Panc1 (cell line): ENCODE results near the gene QPCT. TPM values are rescaled to one million over a fixed set of nuclear protein-coding genes. Genes with fewer than 3 reads are reported as not detected.

Source experiments
- ATAC-seq: fragments of 200-7000 bp; cut with Tn5 transposase; 2 replicates; pipeline ENCODE4 v1.9.1; 2020; ENCODE audit warnings: mild to moderate bottlenecking, moderate library complexity
- BruUV-seq: library from RNA; stranded (reverse); fragments of 400-500 nt; replicated peaks from 2 replicates; lab custom pipeline; 2021; lab: Mats Ljungman, UMichigan
- CTCF ChIA-PET: fragments of 300-600 bp; sonication (Branson Sonifier 250); formaldehyde crosslinking; loops from one replicate; lab custom pipeline; 2022; ENCODE audit warnings: antibody characterized with exemption; lab: Charles Lee
- POLR2A ChIA-PET: fragments of 300-600 bp; sonication (Branson Sonifier 250); formaldehyde crosslinking; loops from one replicate; lab custom pipeline; 2022; ENCODE audit warnings: antibody characterized with exemption; lab: Charles Lee
- DNase-seq: peaks from one replicate; pipeline ENCODE4 v3.0.0-alpha.2; 2010; ENCODE audit warnings: low read depth, low spot score
- H3K27ac ChIP-seq: 2 replicates; pipeline ENCODE4 v1.5.1; 2011; ENCODE audit warnings: mild to moderate bottlenecking, low read length, inconsistent platforms
- H3K27me3 ChIP-seq: fragments of 200-500 bp; sonication (Bioruptor generic); 2 replicates; pipeline ENCODE4 v1.6.0; 2014; ENCODE audit warnings: low read length, inconsistent platforms; ENCODE audit not compliant: control insufficient read depth, insufficient read depth
- H3K36me3 ChIP-seq: fragments of 200-500 bp; sonication (Bioruptor generic); 2 replicates; pipeline ENCODE4 v1.5.1; 2014; ENCODE audit warnings: inconsistent platforms, mild to moderate bottlenecking, low read length, moderate library complexity; ENCODE audit not compliant: control insufficient read depth, insufficient read depth
- H3K4me1 ChIP-seq: 2 replicates; pipeline ENCODE4 v1.5.1; 2011; ENCODE audit warnings: inconsistent platforms, mild to moderate bottlenecking, low read length, moderate library complexity; ENCODE audit not compliant: control insufficient read depth, insufficient read depth
- H3K4me3 ChIP-seq, 2 experiments: 2 replicates each; pipeline ENCODE4 v1.5.1; 2011 to 2012; ENCODE audit warnings: low read depth in 2 of 2, low read length in 2 of 2, mild to moderate bottlenecking in 2 of 2, inconsistent platforms in 1 of 2, moderate library complexity in 1 of 2
- H3K9me3 ChIP-seq: fragments of 200-500 bp; sonication (Bioruptor generic); 2 replicates; pipeline ENCODE4 v1.5.1; 2014; ENCODE audit warnings: low read depth, mild to moderate bottlenecking, inconsistent platforms, low read length, moderate library complexity; ENCODE audit not compliant: control insufficient read depth, insufficient read depth
- CTCF ChIP-seq: fragments of 450-650 bp; IDR thresholded peaks from 2 replicates; pipeline ENCODE4 v1.5.1; 2017; ENCODE audit warnings: mild to moderate bottlenecking
- POLR2AphosphoS5 ChIP-seq: IDR thresholded peaks from 2 replicates; pipeline ENCODE4 v1.6.1; 2012; ENCODE audit warnings: mild to moderate bottlenecking, low read depth, low read length, moderate library complexity
- REST ChIP-seq, 2 experiments: IDR thresholded peaks; 2 replicates each; pipeline ENCODE4 v1.6.1; 2011 to 2012; ENCODE audit warnings: low read depth in 2 of 2, control low read depth in 1 of 2, low read length in 1 of 2, mild to moderate bottlenecking in 1 of 2, moderate library complexity in 1 of 2; ENCODE audit not compliant: insufficient read depth in 1 of 2
- SIN3A ChIP-seq: IDR thresholded peaks from 2 replicates; pipeline ENCODE4 v1.6.1; 2012; ENCODE audit warnings: low read depth, mild to moderate bottlenecking, low read length, moderate library complexity, borderline replicate concordance; ENCODE audit not compliant: insufficient read depth
- TCF7L2 ChIP-seq: IDR thresholded peaks from 2 replicates; pipeline ENCODE4 v1.6.1; 2011; ENCODE audit warnings: mild to moderate bottlenecking, low read depth, low read length, inconsistent platforms
- in situ Hi-C: cut with HindIII; loops from 2 replicates; pipeline ENCODE4 v1.10.0; 2016; ENCODE audit warnings: low sequenced_read_pairs, low pct_unique_long_range_greater_than_20kb
- intact Hi-C: fragments of 100-400 bp; cut with micrococcal nuclease; formaldehyde crosslinking; loops from one replicate; pipeline ENCODE4 v1.10.0; 2022; ENCODE audit not compliant: unreplicated experiment
- total RNA-seq: library from RNA; stranded (reverse); gene quantifications from one replicate; pipeline ENCODE4 v1.2.1, GENCODE V29; 2021; ENCODE audit not compliant: unreplicated experiment

QPCT gene
- total RNA-seq, 1 experiment from 2014 or later, result 2.3 TPM

- CTCF ChIA-PET, result interaction anchor here (0.6 kb wide), 1 partner anchor 35 kb away, joined by 3 read pairs; no protein-coding TSS in a partner anchor
- intact Hi-C loops (no loop called here), in situ Hi-C loops (no loop called here)
- TF ChIP-seq REST (IDR thresholded peaks at IDR 0.05; ENCODE audit: insufficient read depth in 1 of 2, low read depth in 2 of 2, low read length in 1 of 2) (no peak), POLR2AphosphoS5 (no peak), SIN3A (no peak), CTCF (no peak), TCF7L2 (no peak)
- POLR2A ChIA-PET, result no interaction called here
- DNase-seq (no peak), ATAC-seq (no peak)
- Histone ChIP-seq H3K27me3 (peaks cover 15% of the 10 kb centered on the region; the same call in 1 of the 2 replicates), H3K9me3 (no peaks in the 10 kb centered on the region), H3K4me3 (no peak overlapping the region), H3K4me1 (no peaks in the 10 kb centered on the region), H3K27ac (no peak overlapping the region), H3K36me3 (no peaks in the 10 kb centered on the region)
- no TSS peak for BruUV-seq
Observed at GRCh38 chr2:37361216-37361815, 16.9 kb downstream of the QPCT start.

GRCh38 chr2:37361994-37362698, 17.7 kb downstream of the QPCT start:
- no peak for ATAC-seq
- H3K4me3 ChIP-seq, result no peak overlapping the region
- intact Hi-C loops, result no loop called here
- in situ Hi-C loops, result no loop called here
- peaks cover 13% of the 10 kb centered on the region; the same call in 1 of the 2 replicates for H3K27me3 ChIP-seq
- no peaks in the 10 kb centered on the region for H3K4me1 ChIP-seq
- ChIA-PET POLR2A (no interaction called here), CTCF (interaction anchor here (0.6 kb wide), 1 partner anchor 34 kb away, joined by 3 read pairs; no protein-coding TSS in a partner anchor)
- no peak overlapping the region for H3K27ac ChIP-seq
- H3K9me3 ChIP-seq, result no peaks in the 10 kb centered on the region
- DNase-seq, result no peak
- H3K36me3 ChIP-seq, result no peaks in the 10 kb centered on the region
- BruUV-seq, result no TSS peak
- TF ChIP-seq CTCF, result no peak
- no peak for TF ChIP-seq TCF7L2
- no peak for TF ChIP-seq SIN3A
- TF ChIP-seq POLR2AphosphoS5, result no peak
- no peak for TF ChIP-seq REST (IDR thresholded peaks at IDR 0.05; ENCODE audit: insufficient read depth in 1 of 2, low read depth in 2 of 2, low read length in 1 of 2)
